Measurements from ENCODE around the gene VASH2.

VASH2 gene

DNA sequence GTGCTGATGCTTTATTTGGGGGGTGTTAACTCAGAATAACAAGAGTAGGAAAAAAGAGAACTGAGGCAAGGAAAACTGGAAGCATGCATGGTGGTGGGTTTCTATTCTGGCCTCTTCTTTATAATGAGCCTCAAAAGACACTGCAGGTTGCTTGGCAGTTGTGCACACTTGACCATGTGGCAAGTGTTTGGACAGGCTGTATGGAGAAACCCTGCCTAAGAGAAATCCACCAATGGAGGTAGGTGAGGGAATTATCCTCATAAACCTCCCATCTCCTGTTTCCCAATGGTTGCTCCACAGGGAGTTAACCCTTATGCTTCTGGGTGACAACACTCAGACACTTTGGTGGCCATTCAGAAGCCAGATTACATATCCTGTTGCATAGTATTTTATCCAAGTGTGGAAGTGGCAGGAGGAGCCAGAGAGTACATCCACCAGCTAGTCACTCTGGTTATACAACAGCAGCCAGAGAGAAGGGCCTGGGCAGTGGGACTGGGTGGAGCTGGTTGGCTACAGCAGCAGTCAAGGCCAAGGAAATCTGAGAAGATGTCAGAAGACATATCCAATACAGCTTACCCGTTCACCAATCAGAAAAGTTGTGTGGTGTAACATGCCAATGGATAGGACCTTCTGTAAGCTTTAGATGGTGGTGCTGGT, 16.4 kb upstream of the VASH2 start:
- no peak for DNase-seq

DNA sequence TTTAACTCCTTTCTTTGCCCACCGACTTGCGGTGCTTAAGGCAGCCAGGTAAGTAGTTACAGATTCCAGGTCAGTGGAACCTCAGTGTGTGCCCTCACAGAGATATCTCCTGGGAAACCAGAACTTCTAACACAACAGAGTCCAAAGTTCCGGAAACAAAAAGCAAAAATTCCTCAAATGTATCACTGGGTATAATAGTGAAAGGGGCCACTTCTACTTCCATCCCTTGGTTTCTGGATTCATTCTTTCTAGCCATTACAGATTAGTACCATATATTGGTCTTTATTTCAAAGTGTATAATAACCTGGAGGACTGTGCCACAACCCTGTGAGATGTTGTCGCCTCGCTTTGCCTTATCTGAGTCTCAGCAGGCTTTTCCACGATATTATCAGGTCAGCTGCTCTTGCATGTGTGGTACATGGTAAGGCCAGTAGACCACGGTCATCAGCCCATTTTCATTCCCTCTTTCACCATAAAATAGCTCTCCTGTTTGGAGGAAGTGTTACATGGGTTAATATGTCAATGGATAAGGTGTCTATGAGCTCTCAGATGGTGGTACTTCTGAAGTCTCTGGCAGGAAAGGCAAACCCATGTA, 14.9 kb upstream of the VASH2 start:
- no peak for DNase-seq

DNA sequence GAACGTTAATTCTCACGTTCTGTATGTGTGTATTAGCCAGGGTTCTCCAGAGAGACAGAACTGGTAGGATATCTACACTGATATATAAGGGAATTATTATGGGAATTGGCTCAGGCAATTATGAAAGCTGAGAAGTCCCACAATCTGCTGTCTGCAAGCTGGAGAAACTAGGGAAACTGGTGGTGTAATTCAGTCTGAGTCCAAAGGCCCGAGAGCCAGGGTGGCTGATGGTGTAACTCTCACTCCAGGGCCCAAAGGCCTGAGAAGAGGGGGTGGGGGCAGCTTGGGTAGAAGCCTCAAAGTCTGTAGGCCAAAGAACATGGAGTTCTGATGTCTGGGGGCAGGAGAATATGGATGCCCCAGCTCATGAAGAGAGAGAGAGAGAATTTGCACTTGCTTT, 13.3 kb upstream of the VASH2 start:
- no peak for DNase-seq

DNA sequence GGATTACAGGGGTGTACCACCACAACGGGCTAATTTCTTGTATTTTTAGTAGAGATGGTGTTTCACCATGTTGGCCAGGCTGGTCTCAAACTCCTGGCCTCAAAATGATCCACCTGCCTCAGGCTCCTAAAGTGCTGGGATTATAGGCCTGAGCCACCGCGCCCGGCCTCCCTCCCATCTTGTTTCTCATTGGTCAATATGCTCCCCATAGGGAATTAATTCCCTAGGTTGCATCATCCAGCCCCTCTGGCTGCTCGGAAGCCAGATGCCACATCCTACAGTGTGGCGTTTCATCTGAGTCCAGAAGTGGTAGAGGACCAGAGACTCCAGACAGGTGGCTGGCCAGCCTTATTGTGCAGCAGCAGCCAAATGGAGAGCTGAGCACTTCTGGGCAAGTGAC, 11.5 kb upstream of the VASH2 start:
- DNase-seq, result no peak

DNA sequence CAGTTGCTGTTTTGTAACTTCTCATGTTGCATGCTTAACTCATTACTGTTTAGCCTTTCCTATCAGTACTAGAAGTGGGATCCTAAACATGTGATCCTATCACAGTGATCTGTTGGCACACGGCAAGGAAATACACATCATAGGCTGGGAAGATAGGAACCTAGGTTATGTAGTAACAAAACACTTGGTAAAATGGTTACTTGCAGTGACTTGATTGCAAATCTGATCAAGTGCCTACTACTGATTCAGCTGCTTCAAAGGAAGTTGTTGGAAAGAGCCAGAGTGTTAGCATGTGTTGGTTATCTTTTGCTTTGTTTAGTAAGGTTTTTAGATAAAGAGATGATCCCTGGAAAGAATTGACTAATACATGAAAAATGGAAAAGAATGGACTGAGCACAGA, 8.9 kb upstream of the VASH2 start:
- DNase-seq, result no peak

DNA sequence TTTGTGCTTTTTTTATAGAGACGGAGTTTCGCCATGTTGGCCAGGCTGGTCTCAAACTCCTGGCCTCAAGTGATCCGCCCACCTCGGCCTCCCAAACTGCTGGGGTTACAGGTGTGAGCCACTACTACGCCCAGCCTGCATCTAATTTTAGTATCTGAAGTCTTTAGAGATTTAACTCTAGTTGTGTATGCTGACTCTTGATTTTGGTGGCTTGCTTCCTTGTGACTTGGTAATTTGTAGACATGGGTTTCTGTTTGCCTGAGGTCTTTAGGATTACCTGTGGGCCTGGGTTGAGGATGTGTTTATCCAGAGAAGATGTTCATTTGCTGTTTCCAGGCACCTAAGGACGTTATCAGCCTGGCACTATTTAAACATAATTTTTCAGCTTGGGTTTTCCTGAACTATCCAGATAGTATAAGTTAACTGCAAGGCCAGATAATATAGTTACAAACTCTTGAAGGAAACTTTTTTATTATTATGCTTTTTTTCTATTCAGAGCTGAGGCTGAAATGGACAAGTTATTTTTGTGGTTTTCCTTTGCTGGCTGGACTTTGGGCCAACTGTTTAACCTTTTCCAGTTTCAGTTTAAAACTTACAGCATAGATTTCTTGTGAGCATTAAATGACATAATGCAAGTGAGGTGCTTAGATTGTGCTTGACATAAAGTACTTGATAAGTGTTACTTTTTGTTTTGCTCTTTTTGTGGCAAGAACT, 7.5 kb upstream of the VASH2 start:
- no peak for DNase-seq

DNA sequence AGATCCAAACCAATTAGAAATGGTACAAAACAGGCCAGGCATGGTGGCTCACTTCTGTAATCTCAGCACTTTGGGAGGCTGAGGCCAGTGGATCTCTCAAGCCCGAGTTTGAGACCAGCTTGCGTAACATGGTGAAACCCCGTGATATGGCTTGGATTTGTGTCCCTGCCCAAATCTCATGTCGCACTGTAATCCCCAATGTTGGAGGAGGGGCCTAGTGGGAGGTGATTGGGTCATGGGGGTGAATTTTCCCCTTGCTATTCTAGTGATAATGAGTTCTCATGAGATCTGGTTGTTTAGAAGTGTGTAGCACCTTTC, 7.0 kb upstream of the VASH2 start:
- no peak for DNase-seq

DNA sequence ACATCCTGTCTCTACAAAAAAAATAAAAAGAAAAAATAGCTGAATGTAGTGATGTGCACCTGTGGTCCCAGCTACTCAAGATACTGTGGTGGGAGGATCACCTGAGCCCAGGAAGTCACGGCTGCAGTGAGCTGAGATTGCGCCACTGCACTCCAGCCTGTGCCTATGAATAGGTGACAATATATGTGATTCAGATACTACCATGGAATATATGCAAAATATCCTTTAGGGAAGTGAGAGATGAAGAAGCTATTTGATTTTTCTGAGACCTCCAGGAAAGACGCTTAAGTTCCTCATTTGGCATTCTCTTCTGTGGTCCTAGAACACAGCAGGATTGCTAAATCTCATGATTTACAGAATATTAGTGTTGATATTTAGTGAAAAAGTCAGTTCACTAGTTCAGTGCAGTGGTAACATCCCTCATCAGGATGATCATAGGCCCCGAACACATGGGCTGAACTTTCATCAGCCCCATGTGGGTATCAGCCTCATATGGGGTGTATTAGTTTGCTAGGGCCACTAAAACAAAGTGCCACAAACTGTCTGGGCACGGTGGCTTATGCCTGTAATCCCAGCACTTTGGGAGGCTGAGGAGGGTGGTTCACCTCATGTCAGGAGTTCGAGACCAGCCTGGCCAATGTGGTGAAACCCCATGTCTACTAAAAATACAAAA, 6.0 kb upstream of the VASH2 start:
- DNase-seq, result no peak

DNA sequence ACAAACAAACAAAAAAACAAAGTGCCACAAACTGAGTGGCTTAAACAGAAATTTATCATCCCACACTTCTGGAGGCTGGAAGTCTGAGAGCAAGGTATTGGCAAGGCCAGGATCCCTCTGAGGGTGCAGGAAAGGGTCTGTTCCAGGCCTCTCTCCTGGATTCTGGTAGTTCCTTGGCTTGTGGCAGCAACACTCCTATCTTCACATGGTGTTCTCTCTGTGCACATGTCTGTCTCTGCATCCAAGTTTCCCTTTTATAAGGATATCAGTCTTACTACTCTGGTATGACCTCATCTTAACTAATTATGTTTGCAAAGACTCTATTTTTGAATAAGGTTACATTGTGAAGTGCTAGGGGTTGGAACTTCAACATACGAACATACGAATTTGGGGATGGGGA, 5.3 kb upstream of the VASH2 start:
- DNase-seq, result no peak

DNA sequence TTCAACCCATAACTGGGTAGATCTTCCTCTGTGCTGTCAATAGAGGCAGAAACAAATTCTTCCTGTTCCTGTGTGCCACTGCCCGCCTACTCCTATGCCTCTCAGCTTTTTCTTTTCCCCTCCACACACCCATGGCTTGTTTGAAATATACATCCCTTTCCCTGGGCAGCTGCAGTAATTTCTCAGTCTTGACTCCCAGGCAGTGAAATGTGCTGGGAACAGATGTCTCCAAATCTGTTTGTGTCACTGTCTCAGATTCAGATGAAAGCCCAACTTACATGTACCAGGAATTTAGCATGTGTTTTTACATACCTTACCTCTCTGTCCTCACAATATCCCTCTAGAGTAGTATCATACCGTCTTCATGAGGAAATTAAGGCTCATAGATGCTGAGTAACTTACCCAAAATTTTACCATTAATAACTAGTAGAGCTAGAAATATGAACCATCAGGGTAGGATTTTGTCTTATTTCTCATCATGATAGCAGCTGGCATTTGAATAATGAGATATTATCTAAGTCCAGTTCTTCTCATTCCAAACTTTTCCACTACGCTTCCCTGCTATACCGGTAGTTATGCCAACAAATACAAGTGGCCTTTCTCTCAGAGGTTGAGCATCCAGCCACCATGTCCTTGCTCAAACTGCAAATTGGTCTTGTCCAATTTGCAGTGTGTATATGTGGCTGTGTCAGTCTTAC, 4.7 kb upstream of the VASH2 start:
- DNase-seq, result no peak

DNA sequence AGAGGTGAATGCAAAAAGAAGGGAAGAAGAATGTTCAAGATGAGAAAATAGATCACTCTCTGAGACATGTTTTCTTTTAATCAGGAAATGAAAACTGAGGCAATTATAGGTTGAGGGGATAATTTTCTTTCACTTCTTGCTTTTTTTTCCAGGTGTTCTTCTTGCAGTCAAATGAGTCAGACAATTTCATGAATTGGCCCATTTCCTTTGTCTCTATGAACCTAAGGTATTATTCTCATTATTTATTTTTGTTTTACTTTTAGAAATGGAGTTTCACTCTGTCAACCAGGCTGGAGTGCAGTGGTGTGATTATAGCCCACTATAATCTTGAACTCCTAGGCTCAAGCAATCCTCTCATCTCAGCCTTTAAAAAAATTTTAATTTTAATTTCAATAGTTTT, 3.5 kb upstream of the VASH2 start:
- no peak for DNase-seq

DNA sequence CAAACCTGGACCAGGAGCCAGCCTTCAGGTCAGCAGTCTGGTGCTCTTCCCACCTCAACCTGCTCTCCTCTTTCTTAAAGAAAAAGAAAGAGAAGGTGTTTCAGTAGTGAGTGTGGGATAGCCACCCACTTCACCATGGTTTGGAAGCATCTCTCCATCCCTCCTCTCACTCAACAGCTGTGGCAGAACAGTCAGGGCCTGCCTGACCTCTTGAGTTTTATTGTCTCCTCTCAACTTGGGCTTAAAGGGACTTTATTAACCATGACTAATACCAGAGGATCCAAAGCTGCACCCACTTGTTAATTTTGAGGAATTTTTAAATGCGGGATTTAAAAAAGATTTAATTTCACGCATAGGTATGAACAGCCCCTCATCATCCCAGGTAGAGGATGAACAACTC, 570 bp upstream of the VASH2 start:
- DNase-seq, result no peak

DNA sequence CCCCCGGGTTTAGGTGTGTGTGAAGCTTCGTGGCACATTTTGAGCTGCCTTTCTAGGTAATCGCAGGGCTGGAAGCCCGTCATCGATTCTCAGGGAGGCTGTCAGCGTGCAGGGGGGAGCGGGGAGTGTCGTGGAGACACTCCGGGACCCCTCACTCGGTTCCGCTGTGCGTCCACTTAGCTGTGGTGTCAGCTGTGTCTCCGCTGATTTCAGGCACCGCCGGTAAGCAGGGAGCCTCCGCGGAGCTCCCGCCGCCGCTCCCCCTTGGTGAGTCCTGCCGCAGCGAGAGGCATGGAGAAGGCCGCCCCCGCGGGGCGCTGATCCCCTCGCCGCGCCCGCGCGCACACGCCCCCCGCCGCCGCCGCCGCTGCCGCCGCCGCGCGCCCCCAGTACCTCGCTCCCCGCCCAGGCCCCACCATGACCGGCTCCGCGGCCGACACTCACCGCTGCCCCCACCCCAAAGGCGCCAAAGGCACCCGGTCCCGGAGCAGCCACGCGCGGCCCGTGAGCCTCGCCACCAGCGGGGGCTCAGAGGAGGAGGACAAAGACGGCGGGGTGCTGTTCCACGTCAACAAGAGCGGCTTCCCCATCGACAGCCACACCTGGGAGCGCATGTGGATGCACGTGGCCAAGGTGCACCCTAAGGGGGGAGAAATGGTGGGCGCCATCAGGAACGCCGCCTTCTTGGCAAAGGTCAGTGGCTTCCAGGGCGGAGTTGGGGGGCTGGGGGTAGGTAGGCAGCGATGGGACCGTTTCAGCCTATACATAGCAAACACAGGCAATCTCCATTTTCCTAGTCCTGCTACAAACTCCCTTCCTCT, 995 bp downstream of the VASH2 start:
- DNase-seq, result no peak

DNA sequence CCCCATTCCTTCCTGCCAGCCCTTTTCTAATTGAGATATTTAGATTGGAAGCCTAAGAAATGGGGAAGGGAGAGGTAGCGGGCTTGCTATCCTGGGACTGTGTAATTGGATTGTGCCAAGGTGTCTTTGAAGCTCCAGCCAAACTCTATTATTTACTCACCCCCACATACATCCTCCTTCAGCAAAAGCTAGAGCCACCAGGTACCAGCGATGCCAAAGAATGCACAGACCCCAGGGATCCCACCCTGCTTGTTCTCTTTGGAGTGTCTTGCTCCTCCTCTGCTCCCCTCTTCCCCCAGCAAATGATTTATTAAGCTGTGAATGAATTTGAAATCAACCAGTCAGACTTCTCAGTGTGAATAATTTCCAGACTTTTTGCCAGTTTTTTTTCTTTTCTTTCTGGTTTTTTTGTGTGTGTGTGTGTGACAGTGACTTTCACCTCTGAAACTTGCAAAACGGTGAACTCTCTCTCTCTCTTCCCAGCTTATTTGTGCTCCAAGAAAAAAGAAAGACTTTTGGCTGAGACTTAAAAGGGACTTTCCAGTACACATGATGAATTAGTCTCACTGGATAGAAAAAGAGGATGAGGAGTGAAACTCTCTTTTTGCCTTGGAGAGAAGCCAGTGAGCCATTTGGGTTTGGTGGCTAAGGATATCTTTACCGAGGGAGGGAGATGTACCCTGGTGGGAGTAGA, 1.8 kb downstream of the VASH2 start:
- no peak for DNase-seq

DNA sequence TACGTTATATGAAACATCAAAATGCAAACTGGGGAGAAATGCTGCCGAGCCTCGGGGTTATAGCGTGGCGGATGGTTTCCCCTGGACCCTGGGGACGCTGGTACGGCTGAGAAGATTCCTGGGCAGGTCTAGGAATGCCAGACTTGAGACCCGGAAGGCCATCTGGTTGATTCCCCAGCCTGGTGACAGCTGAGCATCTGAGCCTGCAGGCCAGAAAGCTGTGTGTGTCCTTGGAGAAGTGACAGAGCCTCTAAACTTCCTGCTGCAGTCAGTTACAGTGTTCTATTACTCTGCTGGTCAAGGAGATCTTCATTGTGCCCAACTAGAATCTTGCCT, 2.3 kb downstream of the VASH2 start:
- no peak for DNase-seq

DNA sequence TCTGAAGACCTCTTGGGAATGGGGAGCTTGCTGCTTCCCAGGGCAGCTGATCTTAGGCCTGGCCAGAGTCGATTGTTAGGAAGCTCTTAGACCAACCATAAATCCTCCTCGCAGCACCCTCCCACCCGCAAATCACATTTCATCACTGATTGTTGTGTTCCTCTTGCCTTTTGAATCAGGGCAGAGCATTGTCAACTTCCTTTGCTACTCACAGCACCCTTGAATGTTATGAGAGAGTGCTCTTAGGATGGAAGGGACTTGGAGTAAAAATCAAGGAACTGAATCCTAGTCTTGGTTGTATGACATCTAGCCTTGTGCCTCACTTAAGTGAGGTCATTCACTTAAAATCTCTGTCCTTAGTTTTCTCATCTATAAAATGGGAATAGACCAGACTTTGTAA, 3.0 kb downstream of the VASH2 start:
- no peak for DNase-seq

DNA sequence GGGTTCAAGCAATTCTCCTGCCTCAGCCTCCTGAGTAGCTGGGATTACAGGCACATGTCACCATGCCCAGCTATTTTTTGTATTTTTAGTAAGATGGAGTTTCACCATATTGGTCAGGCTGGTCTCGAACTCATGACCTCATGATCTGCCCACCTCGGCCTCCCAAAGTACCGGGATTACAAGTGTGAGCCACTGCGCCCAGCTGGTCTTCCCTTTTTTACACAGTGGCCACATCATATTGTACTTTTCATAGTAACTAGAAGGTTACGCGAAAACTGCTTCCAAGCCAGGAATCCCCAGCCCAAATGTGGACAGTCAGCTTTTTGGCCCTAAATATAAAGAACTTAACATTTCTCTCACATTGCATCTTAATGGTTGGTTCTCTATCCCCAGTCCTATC, 4.2 kb downstream of the VASH2 start:
- no peak for DNase-seq

DNA sequence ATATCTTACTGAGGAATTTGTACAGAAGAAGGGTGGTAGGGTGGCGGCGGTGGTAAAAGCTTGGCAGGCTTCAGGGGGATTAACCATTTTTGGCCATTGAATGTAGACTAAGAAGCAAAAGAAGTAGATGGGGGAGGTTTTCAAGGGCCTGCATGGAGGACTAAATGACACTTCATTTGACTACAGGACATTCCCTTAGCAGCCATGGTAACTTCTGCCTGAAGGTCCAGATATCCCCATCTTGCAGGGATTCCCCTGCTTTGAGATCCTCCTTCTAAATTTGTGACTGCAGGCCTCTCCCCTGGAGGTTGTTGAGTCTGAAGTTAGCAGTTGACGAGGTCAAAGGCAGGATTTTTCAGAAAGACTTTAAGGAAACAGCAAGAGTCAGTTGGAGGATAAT, 4.8 kb downstream of the VASH2 start:
- DNase-seq, result no peak

DNA sequence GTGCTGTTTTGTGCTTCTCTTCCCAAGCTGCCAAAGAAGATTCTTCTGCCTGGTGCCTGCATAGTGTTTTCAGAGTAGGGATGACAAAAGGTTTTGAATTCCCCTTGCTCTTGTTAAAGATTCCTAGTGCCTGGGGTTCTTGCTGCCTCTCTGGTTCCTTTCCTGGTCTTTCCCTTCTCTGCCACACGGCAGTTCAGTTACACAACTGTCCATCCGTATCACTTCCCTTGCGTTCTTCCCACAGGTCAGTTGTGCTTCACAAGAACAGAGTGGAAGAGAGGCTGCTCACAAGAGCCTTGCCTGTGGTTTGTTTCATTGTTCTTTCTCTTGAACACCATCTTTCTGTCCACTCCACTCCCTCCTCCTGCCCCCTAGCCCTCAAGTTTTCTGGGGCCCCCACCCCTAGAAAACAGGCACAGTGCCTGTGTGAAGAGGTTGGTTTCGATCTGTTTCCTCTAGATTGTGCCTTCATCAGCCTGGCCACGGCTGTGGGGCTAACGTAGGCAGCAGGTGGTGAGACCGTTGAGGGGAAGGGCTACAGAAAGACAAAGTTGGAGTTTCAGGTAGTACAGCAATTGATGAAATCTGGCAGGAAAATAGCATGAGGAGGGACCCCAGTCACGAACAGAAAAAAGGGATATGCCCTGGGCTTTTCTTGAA, 5.8 kb downstream of the VASH2 start:
- DNase-seq, result no peak

DNA sequence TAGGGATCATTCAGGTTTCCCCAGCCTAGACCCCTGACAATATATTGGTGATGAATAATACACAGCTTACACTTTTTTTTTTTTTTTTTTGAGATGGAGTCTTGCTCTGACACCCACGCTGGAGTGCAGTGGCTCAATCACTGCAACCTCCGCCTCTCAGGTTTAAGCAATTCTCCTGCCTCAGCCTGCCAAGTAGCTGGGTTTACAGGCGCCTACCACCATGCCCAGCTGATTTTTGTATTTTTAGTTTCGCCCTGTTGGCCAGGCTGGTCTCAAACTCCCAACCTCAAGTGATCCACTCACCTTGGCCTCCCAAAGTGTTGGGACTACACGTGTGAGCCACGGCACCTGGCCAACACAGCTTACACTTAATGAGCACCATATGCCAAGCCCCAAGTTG, 7.2 kb downstream of the VASH2 start:
- DNase-seq, result no peak

DNA sequence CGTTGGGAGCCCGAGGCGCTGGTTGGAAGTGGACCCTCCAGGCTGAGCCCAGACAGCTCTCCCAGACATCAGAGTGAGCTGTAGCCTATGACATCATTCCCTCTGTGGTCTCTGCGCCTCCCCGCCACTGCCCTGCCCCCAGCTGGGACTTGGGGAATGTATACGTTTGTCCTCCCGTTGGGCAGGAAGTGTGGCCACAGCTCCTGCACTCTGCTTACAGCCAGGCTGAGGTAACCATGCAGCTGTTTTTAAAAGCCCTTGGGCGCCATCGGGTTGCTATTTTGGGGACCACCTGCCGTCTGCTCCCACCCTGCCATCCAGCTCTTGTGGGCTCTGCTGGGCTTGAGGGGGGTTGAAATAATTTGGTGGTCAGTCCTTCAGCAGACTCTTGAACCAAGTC, 7.8 kb downstream of the VASH2 start:
- DNase-seq, result no peak

All from NCI-H1105 treated with DMSO at 0.1 percent for 48 hours (cell line).